Measurements from ENCODE around the gene HES7.
"Not testable (repeated sequence)": the region's sequence is repeated elsewhere in the genome, so short reads cannot be mapped to it uniquely, and the experiment has no call there.

Gene HES7

DNA sequence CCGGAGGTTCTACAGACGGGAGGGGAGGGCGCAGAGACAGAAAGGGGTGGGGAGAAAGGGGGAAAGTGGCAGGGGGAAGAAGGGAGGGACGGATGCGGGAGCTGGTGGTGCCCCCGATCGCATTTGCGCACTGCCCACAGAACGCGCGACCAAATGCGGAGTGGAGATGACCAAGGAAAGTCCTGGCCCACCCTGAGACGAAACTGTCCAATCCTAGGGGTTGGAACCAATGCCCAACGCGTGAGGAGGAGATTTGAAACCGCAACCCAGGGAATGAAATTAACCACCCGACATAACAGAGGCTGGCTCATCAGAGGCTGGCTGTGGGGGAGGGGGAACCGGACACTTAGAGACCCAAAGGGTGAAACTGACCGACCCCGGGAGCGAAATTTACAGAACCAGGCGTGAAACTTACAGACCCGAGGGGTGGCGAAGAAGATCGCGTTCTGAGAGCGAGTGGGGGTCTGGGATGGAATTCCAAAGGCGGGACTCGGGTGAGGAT lies 1.4 kb downstream of the HES7 start:
- no peak for DNase-seq (ENCODE audit: low read depth)

DNA sequence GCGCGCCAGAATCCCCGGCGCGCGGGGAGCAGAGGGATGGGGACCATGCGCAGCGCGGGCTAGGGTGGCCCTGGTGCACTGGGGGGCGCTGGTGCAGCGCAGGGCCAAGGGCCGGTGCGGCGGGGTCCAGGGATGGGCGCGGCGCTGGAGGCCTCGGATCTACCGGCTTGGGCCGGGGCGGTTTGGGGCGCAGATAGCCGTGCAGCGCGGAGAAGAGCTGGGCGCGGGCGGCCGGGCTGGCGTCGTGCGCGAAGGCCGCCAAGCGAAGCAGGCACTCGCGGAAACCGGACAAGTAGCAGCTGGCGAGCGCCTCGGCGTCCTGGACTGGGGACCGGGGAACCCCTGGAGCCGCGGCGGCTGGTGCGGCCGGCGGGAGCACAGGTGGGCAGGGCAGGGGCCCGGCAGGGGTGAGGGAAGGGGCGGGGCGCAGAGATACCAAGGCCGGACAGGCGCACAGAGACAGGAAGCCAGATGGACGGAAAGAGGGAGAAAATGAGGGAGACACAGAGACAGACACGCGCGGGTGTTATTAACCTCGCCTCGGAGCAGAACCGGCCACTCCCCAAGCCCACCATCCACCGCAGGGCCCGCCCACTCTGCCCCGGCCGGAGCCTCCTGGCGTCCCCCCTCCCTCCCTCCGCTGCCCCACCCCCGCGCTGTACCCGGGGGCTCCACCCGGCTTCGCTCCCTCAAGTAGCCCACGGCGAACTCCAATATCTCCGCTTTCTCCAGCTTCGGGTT lies 2.1 kb downstream of the HES7 start:
- DNase-seq (ENCODE audit: low read depth) = no peak

DNA sequence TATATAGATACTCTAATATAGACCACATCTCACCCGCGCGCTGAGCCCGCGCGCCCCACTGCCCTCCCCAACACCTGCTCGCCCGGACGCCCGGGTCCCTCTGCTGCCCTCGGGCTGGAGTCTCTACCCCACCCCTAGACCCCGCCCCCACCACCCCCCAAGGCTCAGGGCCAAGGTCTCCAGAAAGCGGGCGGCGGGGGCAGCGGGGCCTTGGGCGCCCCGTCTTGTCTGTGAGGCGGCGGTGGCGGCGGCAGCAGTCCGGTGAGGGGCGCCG lies 2.6 kb downstream of the HES7 start:
- no peak for DNase-seq (ENCODE audit: low read depth)

- DNase-seq (ENCODE audit: low read depth) = no peak
Observed at GRCh38 chr17:8120520-8121406, 3.1 kb downstream of the HES7 start.

- peak; percentile 70 for DNase-seq (ENCODE audit: low read depth)
Observed at GRCh38 chr17:8119581-8120519, 4.1 kb downstream of the HES7 start.

- peak; percentile 38 for DNase-seq (ENCODE audit: low read depth)
Observed at GRCh38 chr17:8118769-8119580, 4.9 kb downstream of the HES7 start.

GRCh38 chr17:8117980-8118768 lies 5.7 kb downstream of the HES7 start, which contains the start of gene ALOXE3:
Gene ALOXE3, minus strand, starts transcription at chr17:8118514. Its CDS starts 524 bp downstream, at chr17:8117990.
- no peak for DNase-seq (ENCODE audit: low read depth)

- no peak for DNase-seq (ENCODE audit: low read depth)
Observed at GRCh38 chr17:8117367-8117979, 6.4 kb downstream of the HES7 start.

DNA sequence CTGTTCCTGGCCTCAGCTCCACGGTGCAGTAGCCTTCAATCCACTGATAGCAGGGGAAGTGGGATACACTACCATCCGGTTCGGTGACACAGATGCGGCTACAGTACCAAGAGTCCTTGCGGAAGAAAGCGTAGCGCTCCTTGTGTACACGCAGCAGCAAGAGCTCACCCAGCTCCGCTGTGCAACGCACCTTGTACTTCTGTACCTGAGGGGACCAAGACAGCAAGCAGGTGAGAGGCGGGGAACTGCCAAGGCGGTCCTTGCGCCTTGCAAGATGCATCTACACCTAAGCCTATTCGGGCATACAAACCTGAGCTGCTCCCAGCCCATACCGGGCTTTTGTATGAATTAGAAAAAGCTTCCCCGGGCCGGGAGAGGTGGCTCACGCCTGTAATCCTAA lies 7.1 kb downstream of the HES7 start:
- DNase-seq (ENCODE audit: low read depth) = no peak

DNA sequence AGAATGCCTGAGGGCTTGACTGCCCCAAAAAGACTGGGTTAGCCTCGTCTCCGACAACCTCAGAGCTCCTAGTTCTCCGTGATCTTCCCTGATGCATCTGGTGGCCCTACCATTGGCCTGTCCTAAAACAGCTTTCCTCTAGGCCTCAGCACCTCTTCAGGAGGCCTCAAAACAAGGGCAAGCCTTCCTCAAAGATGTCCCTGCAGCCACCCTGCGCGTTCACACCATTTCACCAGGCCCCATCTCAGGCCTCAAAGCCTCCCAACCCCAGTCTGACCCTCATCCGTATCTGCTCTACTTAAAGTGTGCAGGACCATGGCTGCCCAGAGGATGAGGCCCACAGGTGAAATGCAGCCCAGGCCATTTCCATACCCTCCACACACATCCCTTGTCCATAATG lies 13.0 kb downstream of the HES7 start:
- no peak for DNase-seq (ENCODE audit: low read depth)

- DNase-seq (ENCODE audit: low read depth) = no peak
Observed at GRCh38 chr17:8110456-8110804, 13.5 kb downstream of the HES7 start.

DNA sequence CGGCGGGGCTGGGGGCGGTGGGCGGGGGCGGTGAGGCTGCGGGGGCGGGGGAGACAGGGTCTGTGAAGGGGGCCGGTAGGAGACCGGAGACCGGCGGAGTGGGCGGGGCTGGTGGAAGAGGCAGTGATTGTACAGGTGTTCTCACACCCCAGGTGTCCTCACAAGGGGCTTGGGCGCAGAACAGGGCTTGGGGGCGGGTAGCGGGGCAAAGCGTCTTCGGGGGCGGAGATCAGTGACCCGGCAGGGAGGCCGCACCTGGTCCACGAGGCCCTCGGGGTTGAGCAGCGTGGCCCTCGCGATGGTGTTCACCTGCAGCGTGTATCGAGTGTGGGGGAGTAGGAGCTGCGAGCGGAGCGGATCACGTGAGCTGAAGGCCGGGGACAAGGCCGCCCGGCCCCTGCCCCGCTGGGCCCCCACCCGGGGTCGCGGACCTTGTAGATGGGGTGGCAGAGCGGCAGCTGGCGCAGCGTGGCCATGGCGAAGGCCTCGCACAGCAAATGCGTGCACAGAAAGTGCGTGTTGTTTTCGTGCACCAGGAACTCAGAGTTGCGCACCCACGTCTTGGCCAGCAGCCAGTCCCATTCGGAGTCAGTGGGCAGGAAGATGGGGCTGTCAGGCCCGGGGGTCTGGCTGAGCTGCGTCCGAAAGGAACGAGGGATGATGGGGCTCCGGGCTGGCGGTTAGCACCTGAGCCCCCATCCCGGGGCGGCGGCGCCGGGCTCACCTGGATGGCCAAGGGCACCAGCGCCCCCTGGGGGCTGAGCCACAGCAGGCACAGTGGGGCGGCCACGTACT lies 14.0 kb downstream of the HES7 start:
- no peak for DNase-seq (ENCODE audit: low read depth)

DNA sequence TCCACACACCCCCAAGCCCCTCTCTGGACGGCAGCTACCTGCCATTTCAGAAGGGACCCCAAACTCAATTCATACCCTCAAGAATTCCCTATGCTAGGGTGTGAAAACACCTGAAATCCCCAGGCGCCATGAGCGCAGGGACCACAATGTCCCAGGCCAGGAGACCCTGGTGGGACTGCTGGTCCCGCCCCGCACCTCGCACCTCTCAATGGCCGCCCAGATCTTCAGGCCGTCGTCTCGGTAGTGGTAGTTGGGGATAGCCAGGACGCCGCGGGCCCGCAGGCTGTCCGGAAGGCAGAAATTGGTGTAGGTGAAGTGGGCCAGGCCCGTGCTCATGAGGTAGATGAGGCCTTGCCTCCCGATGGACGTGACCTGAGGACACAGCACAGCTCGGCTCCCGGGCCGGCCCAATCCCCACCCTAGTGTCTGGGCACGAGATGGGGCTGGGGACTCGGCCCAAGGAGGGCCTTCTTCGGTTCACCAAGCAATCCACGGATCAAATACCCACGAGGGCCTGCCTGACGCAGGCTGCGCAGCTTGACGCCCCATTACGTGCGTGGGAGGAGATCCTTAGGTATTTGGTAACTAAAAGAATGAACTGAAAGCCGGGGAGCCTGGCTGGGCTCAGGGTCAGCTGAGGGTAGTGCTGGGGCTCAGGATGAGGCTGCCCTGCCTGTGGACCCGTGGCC lies 14.8 kb downstream of the HES7 start:
- no peak for DNase-seq (ENCODE audit: low read depth)

GRCh38 chr17:8106980-8107379 lies 16.9 kb downstream of the HES7 start:
- not testable (repeated sequence) for DNase-seq (ENCODE audit: low read depth)

- no peak for DNase-seq (ENCODE audit: low read depth)
Observed at GRCh38 chr17:8105957-8106398, 17.9 kb downstream of the HES7 start.

DNA sequence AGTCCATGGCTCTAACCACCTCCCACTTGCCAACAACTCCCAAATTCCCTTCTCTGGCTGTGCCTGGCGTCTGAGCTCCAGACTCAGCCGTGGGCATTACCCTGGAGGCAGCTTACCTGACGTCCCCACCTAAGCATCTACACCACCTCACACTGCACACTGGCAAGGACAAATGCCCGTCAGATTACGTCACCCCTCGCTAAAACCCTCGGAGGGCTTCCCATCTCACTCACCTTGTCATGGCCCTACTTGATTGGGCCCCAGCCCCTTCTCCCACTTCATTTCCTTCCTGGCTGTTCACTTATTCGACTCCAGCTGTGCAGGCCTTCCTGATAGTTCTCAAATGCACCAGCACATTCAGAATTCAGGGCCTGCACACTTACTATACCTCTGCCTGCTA lies 19.0 kb downstream of the HES7 start:
- DNase-seq (ENCODE audit: low read depth) = no peak

- no peak for DNase-seq (ENCODE audit: low read depth)
Observed at GRCh38 chr17:8103549-8103948, 20.4 kb downstream of the HES7 start.

DNA sequence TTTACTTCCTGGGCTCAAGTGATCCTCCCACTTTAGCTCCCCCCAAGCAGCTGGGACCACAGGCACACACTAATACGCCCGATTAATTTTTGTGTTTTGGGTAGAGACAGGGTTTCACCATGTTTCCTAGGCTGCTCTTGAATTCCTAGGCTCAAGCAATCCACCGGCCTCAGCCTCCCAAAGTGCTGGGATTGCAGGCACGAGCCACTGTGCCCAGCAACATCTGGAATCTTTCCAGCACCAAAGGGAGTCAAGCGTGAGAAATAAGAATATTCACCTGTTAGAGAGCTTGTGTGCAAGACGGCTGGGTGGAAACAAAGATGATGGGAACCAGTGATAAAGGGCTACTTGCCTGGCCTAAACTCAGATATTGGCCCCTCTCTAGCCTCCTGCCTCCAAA lies 22.2 kb downstream of the HES7 start:
- DNase-seq (ENCODE audit: low read depth) = no peak

DNA sequence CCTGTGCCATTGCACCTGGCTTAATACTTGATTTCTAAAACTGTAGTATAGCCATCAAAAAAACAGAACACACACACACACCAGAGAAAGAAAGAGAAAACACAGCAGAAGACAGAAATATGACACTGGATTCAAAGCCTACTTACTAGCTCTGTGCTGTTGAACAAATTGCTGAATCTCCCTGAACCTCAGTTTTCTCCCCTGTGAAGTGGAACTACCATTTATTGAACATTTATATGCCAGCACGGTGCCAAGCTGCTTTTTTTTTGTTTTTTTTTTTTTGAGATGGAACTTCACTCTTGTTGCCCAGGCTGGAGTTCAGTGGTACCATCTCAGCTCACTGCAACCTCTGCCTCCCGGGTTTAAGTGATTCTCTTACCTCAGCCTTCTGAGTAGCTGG lies 23.1 kb downstream of the HES7 start:
- no peak for DNase-seq (ENCODE audit: low read depth)
